H54 (cell line): ENCODE measurements around the gene TMEM184B.
A peak's percentile ranks its signal among the peaks of the same experiment; 100 is the strongest.

ENCODE experiments used
- DNase-seq: peaks from one replicate; pipeline ENCODE4 v3.0.0; 2011; ENCODE audit warnings: low spot score, mixed read lengths; ENCODE audit not compliant: insufficient read length
- FAIRE-seq: peaks from 3 replicates; lab custom pipeline; 2011; peaks lifted over from hg19 to GRCh38; lab: Jason Lieb, UNC
- POLR2A ChIP-seq: IDR thresholded peaks from 2 replicates; pipeline ENCODE4 v1.6.1; 2011; ENCODE audit warnings: low read depth, mild to moderate bottlenecking, low read length

Gene TMEM184B

GRCh38 chr22:38223289-38223960, 49.4 kb downstream of the TMEM184B start:
- DNase-seq (no peak), FAIRE-seq (no peak)
- TF ChIP-seq POLR2A: no peak

DNA sequence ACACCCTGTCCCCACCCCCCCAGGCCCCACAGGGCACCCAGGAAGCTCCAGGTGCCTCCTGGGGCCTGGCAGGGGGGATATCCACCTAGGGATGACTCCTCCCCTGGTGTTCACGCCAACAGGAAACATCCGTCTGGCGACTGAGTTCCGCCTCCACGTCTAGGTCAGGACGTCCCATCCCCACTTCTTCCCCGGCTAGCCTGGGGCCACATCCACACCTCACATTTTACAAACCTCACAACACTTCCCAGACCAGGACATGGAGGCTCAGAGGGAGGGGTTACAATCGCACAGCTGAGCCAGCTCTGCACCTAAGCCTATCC, 50.1 kb downstream of the TMEM184B start:
- FAIRE-seq (no peak), DNase-seq (no peak)
- TF ChIP-seq POLR2A: no peak

DNA sequence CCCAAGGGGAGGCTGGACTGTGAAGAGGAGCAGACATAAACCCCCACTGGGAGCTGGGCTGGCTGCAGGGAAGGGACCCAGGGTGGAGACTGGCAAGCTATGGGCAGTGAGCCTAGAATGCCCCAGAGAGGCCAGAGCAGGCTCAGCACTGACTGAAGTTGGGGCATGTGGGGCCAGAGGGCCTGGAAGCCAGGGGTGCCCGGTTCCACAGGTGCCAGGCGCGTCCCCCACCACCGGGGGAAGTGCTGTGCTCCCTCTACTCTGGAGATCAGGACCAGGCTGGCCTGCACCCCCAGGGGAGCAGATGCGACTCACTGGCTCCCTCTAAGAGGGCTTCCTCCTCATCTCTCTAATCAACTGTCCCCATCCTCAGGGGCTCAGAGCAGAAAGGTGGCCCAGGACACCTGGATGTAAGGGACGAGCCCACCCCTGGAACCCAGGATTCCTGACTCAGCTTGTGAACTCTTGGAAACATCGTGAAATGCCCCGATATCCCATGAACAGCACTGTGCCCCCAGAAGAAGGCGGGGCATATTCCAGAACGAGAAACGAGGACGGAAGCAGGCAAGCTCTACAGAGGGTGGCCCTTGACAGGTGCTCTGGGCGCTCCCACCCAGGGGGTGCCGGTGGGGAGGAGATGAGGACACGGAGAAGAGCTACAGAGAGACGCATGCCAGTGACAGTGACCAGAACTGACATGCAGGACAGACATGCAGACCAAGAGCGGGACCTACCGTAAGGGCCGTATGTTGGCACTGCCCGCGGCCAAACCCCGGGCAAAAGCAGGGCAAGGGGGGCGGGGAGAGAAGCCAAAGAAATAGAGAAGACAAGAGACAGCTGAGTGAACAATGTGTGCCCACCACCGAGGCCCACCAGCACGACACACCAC, 50.7 kb downstream of the TMEM184B start:
- no peak for FAIRE-seq
- no peak for TF ChIP-seq POLR2A
- no peak for DNase-seq

DNA sequence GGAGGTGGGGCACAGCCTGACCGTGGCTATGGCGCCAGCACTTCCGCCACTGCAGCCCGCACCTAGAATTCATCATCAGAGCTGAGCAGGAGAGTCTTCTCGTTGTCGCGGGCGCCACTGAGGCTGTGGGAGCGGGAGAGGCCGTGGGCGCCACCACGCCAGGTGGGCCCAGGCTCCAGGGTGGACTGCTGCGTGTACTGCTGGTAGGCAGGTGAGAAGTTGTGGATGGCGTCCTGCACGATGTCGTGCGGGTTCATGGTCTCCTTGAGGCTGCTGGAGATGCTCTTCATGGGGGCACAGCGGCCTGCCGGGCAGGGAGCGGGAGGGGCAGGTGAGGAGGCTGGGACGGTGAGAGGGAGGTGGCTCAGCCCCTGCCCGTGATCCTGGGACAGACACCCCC, 51.4 kb downstream of the TMEM184B start:
- no peak for FAIRE-seq
- no peak for TF ChIP-seq POLR2A
- DNase-seq: no peak

DNA sequence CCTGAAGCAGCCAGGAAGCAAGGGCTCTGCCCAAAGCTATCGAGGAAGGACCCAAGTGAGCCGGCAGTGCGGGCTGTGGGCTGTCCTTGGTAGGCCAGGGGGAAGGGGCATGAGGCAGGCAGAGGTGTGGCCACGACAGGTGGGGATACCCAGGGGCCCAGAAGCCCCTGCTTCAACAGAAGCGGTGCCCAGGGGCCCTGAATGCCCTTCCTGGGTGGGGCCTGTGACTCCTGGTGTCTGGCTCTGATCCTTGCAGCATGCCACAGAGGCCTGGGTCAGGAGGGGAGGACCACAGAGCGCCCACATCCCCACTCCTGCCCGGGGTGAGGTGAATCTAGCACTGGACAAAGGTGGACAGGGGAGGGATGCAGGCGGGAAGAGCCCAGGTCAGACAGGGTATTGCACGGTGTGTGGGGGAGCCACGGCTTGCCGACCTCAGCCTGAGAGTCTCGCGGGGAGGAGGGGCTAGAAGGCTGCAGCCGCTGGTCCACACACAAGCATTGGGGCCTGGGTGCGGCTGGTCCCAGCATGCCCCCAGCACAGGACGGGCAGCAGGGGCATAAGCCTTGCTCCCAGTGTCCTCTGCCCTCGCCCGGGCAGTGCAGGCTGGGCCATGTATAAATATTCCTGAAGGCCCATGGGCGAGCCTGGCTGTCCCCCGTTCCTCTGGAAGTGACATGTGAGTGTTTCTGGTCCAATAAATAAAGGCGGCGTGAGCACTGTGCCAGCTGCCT, 52.0 kb downstream of the TMEM184B start:
- no peak for TF ChIP-seq POLR2A
- FAIRE-seq (no peak), DNase-seq (no peak)

- TF ChIP-seq POLR2A: no peak
Observed at GRCh38 chr22:38220163-38220562, 52.6 kb downstream of the TMEM184B start.

DNA sequence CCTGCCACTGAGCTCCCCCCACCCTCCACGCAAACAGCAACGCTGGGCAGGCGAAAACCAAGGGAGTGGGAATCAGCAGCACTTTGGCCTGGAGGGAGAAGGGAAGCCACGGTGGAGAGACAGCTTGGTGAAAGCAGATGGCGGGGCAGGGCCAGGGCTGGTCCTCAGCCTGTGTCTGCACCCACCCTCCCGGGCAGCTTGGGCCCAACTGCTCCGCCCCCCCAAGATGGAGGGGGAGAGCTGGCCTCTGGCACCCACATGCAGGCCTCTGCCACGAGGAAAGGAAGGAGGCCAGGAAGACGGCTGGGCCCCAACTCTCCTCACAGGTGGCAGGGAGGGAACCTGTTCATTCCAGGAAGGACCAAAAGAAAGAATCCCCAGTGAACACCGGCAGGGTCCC, 53.2 kb downstream of the TMEM184B start:
- FAIRE-seq (no peak), DNase-seq (no peak)
- no peak for TF ChIP-seq POLR2A

More at GRCh38 chr22:38220163-38220562, 52.6 kb downstream of the TMEM184B start:
- DNase-seq: no peak
- FAIRE-seq: no peak

GRCh38 chr22:38218661-38219622, 53.9 kb downstream of the TMEM184B start:
- FAIRE-seq: peak; percentile 82

DNA sequence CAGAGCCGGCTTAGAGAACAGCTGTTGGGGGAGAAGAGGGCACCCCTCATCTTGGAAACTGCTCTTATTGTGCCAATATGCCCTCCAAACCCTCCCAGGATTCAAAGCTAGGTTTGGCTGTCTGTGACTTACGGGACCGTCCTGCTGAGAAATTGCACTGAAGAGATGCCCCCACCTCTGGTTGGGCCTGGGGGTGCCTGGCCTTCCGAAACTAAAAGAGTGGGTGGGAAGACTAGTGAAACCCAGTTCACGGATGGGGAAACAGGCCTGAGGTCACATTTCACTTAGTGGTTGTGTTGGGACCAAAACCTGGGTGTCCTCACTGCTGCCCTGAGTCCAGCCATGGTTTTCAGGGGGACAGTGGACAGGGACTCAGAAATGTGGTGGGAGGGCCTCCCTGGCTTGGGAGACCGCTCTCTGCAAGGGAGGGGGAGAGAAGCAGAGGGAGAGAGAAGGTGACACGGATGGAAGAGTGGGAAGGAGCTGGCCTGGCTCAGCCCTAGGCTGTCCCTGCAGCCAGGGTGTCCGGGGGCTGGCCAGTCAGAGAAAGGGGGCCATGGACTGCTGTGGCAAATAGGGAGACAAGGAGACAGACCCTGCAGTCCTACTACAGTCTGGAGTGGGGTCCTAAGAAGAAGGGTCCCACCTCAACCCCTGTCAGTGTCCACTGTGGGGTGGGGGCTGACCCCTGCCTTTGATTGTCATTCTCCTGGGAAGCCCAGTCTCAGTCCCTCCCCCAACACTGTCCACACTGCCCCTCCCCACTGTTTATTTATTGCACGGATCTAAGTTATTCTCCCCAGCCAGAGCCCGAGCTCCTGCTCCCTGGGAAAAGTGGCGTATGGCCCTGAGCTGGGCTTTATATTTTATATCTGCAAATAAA, 57.4 kb downstream of the TMEM184B start:
- no peak for TF ChIP-seq POLR2A
- DNase-seq (no peak), FAIRE-seq (no peak)

More at GRCh38 chr22:38218661-38219622, 53.9 kb downstream of the TMEM184B start:
- peak; percentile 75 for DNase-seq
- no peak for TF ChIP-seq POLR2A

DNA sequence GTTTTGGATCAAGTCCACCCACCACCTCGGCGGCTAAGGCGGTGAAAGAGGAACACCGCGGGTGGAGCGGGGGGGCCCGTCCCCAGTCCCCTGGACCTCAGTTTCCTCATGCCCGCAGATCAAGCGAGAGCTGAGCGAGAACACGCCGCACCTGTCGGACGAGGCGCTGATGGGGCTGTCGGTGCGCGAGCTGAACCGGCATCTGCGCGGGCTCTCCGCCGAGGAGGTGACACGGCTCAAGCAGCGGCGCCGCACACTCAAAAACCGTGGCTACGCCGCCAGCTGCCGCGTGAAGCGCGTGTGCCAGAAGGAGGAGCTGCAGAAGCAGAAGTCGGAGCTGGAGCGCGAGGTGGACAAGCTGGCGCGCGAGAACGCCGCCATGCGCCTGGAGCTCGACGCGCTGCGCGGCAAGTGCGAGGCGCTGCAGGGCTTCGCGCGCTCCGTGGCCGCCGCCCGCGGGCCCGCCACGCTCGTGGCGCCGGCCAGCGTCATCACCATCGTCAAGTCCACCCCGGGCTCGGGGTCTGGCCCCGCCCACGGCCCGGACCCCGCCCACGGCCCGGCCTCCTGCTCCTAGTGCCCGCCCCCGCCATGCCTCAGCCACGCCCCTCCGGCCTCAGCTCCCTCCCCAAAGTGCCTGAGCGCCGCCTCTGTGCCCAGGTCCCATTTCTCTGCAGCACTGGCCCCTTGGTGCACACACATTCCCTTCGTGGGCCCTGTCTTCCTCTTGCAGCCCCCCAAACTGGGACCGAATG, 58.3 kb downstream of the TMEM184B start:
- no peak for DNase-seq

GRCh38 chr22:38213990-38214301, 58.9 kb downstream of the TMEM184B start:
- DNase-seq (no peak), FAIRE-seq (no peak)
- no peak for TF ChIP-seq POLR2A

More for the DNA sequence above, 58.3 kb downstream of the TMEM184B start:
- no peak for TF ChIP-seq POLR2A
- FAIRE-seq: no peak
